Omental fat pad (tissue), 4 donors: ENCODE results near the gene SHANK1. TPM values are rescaled to one million over a fixed set of nuclear protein-coding genes. Genes with fewer than 3 reads are reported as not detected.

ENCODE experiments used
- ATAC-seq: fragments of 150-250 bp; one replicate; pipeline ENCODE4 v1.9.1; 2016; ENCODE audit warnings: mild to moderate bottlenecking, moderate library complexity; ENCODE audit not compliant: low FRiP score
- DNase-seq: peaks from one replicate; pipeline ENCODE4 v3.0.0-alpha.2; 2019; ENCODE audit warnings: low spot score
- total RNA-seq, 4 donors: library from RNA; depleted of rRNA; stranded (reverse); fragments of >200 nt; gene quantifications; one replicate each; pipeline ENCODE4 v1.1.0, GENCODE V29; 2016
- TF ChIP-seq, protein P1 (sequence below), 3 donors: fragments of 450-650 bp; IDR thresholded peaks; one replicate each; pipeline ENCODE4 v1.5.1; 2016 to 2017; ENCODE audit warnings: antibody characterized with exemption in 3 of 3, mild to moderate bottlenecking in 3 of 3, moderate library complexity in 2 of 3

SHANK1 gene
- total RNA-seq, 4 donors from 2014 or later = 0.37 to 2.2 TPM; not detected in 2

DNA sequence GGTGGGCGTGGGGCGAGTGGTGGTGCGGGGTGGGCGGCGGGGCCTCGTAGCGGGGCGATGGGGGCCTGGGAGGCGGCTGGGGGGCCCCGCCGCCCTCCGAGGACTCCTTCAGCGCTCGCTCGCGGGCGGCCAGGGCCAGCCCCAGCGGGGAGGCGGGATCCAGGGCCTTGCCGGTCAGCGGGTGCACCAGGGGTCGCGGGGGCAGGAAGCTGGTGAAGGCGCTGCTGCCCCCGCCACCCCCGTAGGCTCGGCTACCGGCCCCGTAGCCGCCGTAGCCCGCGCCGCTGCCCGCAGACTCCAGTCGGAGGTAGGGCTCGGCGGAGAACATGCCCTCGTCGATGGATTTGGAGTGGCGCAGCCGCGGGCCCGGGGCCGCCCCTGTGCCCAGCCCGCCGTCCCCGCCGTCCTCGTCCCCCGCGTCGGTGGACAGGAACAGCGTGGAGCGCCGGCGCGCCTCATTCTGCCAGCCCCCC lies 51.8 kb downstream of the SHANK1 start:
- DNase-seq (no peak), ATAC-seq (no peak)
- TF ChIP-seq, protein P1, sequence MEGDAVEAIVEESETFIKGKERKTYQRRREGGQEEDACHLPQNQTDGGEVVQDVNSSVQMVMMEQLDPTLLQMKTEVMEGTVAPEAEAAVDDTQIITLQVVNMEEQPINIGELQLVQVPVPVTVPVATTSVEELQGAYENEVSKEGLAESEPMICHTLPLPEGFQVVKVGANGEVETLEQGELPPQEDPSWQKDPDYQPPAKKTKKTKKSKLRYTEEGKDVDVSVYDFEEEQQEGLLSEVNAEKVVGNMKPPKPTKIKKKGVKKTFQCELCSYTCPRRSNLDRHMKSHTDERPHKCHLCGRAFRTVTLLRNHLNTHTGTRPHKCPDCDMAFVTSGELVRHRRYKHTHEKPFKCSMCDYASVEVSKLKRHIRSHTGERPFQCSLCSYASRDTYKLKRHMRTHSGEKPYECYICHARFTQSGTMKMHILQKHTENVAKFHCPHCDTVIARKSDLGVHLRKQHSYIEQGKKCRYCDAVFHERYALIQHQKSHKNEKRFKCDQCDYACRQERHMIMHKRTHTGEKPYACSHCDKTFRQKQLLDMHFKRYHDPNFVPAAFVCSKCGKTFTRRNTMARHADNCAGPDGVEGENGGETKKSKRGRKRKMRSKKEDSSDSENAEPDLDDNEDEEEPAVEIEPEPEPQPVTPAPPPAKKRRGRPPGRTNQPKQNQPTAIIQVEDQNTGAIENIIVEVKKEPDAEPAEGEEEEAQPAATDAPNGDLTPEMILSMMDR (IDR thresholded peaks at IDR 0.05) = no peak

DNA sequence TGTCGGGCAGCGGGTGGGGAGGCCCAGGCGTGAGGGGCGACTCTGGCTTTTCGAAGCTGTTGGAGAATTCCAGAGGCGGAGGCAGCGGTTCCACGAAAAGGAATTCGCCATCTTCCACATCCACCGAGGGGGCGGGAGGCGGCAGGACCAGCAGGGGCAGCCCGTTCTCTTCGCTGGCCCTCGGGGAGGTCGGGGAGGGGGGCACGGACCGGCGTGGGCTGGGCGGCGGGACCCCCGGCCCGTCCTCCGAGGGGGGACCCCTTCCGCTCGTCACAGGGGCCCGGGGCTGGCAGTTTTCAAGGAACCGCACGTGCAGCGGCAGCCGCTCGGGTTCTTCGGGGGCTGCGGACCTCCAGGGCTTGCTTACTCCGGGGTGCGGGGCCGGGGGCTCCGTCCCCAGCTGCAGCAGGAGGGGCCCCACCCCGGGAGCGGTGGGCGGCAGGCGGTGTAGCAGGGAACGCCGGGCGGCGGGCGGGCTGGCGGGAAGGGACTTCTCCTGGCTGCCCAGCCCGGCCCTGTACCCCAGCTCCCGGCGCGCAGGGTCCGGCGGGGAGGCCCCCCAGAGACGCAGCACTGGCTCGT lies 52.3 kb downstream of the SHANK1 start:
- TF ChIP-seq, protein P1 (IDR thresholded peaks at IDR 0.05) = no peak
- DNase-seq (no peak), ATAC-seq (no peak)

DNA sequence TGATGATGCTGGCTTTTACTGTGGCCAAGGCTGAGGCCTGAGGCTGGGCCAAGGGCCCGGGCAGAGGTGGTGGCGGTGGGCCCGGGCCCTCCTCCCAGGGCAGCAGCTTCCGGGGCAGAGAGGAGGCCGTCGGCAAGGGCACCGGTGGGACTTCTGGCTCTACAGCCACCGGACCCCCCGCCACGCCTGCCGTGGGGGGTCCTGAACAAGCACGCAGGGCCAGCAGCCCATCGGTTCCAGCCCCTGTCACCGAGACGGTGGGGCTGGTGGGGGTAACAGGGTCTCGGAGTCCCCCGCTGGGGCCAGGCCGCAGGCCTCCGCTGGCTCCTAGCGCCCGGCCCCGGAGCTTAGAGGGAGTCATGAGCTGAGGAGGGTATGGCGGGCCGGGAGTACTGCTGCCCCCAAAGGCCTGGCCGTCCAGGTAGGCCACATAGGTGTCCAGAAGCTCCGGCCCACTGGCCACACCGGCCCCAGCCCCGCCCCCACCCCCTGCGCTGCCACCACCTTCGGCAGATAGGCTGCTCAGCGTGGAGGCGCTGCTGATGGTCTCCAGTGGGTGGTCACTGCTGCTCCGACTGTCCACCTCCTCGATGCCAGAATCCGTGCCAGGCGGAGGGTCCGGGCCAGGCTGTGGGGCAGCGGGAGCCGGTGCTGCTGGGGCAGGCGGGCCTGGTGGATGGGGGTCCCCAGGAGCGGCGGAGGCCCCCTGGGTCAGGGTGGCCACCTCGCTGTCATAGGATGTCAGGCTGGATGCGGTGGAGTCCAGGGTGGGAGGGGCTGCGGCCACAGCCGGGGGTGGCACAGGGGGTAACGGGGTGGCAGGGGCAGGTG lies 53.0 kb downstream of the SHANK1 start:
- no peak for ATAC-seq
- DNase-seq = no peak
- TF ChIP-seq, protein P1 (IDR thresholded peaks at IDR 0.05) = no peak

DNA sequence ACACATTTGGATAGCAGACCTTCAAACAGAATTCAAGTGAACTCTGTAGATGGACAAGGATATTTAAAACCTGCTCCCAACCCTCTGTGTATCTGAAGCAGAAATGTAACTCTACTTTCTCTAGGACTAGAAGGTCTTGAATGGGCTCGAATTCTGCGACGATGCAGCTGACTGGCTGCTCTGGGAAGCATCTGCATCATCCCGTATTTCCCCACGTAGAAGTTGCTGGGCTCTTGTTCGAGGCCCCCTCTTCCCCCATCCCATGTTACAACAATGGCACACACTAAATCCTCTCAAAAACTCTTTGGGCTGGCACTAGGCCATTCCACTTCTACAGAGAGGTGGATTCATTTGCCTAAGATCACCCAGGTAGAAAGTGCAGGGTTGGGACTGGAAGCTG lies 55.4 kb downstream of the SHANK1 start:
- ATAC-seq (no peak), DNase-seq (no peak)
- TF ChIP-seq, protein P1 (IDR thresholded peaks at IDR 0.05) = no peak

DNA sequence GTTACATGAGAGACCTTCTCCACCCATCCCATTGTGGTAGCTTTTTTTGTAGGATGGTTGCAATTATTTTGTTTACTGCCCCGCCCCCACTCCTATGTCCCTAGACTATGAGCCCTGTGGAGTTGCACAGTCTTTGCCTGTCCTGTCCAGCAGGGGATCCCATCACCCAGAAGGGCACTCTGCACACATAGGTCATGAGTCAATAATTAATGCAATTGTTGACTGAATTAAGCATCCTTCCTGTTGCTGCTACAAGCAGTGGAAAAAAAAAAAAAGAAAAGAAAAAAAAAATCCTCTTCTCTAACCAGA lies 56.2 kb downstream of the SHANK1 start:
- no peak for DNase-seq
- ATAC-seq = no peak
- TF ChIP-seq, protein P1 (IDR thresholded peaks at IDR 0.05) = no peak

DNA sequence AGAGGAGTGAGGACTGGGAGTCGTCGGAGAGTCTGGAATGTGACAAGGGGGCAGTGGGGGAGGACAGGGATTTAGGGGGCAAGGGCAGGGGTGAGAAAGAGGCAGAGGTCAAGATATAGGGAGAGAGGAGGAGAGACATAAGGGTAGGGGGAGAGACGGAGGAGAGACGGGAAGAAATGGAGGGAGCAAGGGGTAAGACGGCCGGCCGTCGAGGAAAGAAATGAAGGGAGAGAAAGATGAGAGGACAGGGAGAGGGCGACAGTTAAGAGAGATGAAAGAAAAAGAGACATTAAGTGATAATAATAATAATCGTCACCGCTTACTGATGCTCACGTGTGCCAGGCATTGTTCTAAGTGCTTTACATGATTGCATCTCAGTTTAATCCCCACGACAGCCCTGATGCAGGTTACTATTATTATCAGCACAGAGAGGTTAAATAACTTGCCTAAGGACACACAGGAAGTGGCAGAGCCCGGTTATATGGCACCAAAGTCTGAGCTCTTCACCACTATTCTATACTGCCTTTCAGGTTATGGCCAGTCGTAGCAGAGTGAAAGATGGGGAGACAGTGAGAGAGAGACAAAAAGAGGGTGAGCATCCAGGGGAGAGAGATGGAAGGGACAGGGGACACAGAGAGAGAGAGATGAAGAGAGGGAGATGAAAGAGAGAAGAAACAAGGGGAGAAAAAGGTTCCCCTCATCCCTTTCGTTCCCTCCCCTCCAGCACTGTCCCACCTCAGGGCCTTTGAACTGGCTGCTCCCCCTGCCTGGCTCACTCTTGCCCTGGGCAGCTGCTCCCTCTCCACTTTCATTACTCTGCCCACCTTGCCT lies 56.7 kb downstream of the SHANK1 start:
- TF ChIP-seq, protein P1 (IDR thresholded peaks at IDR 0.05) = no peak
- no peak for ATAC-seq

More for the DNA sequence above, 56.7 kb downstream of the SHANK1 start:
- DNase-seq = no peak
